ENCODE results near the gene P4HA3.

P4HA3 gene

GRCh38 chr11:74316772-74317505, 5.5 kb upstream of the P4HA3 start:
- DNase-seq = no peak

GRCh38 chr11:74312326-74312725, 886 bp upstream of the P4HA3 start:
- DNase-seq = no peak

- no peak for DNase-seq
These were observed 583 bp downstream of the P4HA3 start for GRCh38 chr11:74310857-74311256.

- no peak for DNase-seq
These were observed 4.0 kb downstream of the P4HA3 start for GRCh38 chr11:74307434-74307833.

GRCh38 chr11:74306435-74307175, 4.8 kb downstream of the P4HA3 start:
- DNase-seq = no peak

DNA sequence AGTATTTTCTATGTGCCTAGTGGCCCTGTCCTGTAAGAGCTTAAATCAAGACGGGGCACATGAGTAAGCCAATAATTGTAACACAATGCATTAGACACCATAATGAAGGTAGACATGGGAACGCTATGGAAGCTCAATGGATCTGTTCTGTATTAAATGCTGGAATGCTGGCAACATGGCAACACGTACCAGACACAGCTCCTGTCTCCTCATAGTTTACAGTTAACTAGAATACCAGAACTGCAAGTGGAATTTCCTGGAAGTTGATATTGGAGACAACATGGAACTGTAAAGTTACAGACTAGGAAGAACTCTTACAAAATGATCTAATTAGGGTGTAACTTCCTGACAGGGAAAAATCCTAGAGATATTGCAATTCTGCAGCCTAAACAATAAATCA, 12.4 kb downstream of the P4HA3 start:
- DNase-seq = no peak

DNA sequence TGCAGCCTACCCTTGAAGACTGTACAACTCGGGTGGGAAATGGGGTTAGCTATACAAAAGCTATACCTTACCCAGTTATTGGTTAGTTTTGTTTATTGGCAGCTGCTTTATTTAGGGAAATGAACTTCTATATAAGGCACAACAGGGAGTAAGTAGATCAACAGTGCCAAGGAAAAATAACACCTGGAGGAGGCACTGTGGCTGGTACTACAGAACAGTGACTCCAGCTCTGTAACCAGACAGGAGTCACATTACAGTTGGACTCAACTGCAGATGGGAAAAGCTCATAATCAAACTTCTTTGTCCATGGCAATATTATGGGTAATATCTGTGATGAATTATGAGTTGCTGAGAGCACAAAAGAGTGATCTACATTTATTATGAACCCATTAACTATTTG, 14.0 kb downstream of the P4HA3 start:
- no peak for DNase-seq

DNA sequence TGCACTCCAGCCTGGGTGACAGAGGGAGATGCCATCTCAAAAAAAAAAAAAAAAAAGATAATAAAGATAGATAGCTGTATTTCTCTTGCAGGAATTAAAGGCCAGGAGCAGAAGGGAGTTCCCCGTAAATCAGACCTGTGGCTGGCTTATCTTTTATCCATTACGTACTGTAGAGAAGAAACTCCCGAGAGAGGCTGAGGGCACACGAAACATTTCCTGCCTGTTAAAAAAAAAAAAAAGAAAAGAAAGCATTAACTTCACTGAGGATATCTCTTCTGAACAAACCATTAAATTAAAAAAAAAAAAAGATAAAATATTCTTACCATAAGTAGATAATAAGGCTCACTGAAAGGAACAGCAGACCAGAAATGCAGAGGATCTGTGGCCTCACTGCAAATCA, 22.5 kb downstream of the P4HA3 start:
- DNase-seq = no peak

DNA sequence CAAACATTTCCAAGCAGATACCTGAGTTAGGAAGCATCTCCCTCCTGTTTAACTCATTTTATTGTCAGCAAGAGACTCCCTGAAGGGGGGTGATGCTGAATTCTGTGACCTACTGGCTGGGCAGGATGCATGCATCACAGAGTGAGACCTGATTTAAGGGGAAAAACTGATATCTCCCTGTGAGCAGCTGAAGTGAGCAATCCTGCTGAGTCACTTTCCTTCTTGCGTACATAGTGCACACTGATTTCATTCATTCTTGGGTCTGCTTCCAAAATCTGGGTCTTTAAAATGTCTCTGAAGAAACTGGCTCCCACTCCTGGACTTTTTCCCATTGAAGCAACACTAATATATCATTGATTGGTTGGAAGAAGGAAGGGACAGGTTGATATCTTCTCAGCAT, 23.3 kb downstream of the P4HA3 start:
- no peak for DNase-seq

GRCh38 chr11:74284466-74284865, 27.0 kb downstream of the P4HA3 start:
- no peak for DNase-seq

- DNase-seq = no peak
These were observed 27.8 kb downstream of the P4HA3 start for GRCh38 chr11:74283580-74284180.

- DNase-seq = no peak
These were observed 28.5 kb downstream of the P4HA3 start for GRCh38 chr11:74282914-74283371.

GRCh38 chr11:74282421-74282820, 29.0 kb downstream of the P4HA3 start:
- no peak for DNase-seq

- DNase-seq = no peak
These were observed 30.9 kb downstream of the P4HA3 start for GRCh38 chr11:74280494-74280893.

DNA sequence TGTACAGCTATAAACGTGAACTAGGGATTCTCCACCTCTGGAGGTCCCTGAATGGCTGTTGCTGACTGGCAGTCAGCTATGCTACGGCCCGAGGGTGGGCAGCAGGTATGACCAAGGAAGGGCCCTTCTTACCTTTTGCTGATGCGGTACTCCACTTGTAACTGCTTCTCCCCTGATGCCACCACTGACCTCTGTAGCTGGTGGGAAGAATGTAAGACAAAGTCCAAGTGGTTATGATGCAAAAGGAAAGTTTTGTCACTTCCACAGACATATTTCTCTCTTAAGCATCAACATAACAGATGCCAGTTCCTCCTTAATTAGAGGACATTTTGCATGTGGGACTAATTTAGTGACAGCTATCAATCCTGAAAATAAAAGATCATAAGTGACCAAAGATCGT, 32.2 kb downstream of the P4HA3 start:
- no peak for DNase-seq

GRCh38 chr11:74278721-74279161, 32.7 kb downstream of the P4HA3 start:
- DNase-seq = no peak

- no peak for DNase-seq
These were observed 33.3 kb downstream of the P4HA3 start for GRCh38 chr11:74278103-74278502.

GRCh38 chr11:74276581-74276980, 34.9 kb downstream of the P4HA3 start:
- DNase-seq = no peak

DNA sequence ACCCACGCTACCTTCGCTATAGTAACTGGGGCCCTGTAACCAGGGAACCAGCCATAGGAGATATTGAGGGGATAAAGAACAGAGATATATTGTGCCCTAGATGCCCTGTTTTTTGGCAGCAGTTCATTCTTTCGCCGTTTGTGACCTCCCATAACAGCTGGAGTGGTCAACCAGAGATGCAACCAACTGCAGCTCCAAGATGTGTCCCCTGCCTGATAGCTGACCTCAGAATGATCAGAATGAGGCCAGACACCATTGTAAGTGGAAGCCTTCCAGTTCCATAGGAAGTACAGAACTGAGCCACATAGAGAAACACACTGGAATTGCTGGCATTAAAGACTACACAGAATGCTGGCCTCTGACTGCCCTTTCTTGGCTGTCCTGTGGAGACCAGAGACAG, 39.2 kb downstream of the P4HA3 start:
- DNase-seq = no peak

GRCh38 chr11:74269161-74269811, 42.2 kb downstream of the P4HA3 start:
- no peak for DNase-seq

DNA sequence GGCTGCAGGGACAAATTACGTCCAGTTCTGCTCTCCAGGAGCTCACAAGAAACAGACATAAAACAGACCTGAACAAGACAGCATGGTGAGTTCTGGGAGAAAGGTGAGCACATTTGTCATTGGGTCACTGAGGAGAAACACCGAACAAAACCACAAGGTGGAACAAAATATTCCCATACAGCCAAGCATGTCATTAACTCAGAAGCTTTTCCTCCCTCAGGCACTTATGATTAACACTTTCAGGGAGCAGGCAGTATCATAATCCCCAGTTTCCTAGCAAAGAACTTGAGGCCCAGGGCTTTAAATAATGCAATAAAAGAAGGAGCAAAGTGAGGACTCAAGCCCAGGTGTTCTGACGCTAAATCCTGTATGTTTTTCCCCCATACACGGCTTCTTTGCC, 43.0 kb downstream of the P4HA3 start:
- no peak for DNase-seq

DNA sequence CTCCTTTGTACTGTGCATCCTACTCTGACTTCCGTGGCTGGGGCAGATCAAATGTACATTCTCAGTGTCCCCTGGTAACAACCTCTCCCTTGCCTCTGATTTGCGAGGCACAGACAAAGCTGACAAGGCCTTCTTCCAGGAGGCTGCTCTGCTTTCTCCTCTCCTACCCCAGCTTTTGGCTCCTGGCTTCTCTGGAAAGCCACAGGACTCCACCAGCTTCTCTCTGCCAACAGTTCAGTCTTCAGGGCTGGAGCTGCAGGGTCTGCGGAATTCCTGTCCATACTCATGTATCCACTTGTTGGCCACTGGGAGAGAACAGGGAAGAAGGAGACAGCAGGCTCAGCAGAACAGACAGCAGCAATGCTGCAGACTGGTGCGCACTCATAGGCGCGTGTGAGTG, 44.4 kb downstream of the P4HA3 start:
- no peak for DNase-seq

DNA sequence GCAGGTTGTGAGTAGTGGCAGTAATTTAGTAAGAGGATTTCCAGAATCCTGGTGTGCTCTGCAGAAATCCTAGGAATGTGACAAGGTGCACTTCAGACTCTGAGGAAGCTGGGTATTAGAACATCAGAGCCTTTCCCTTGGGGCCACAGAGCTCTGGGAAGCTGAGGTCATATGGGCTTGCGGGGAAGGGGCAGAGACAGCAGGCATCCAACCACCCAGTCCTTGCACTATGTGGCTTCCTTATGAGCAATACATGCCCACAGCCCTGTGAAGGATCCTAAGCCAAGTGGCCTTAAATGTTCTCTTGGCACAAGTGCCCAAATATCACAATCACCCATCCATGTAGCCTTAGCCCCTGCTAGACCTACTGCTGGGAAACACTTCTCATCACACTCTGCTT, 46.2 kb downstream of the P4HA3 start:
- no peak for DNase-seq

DNA sequence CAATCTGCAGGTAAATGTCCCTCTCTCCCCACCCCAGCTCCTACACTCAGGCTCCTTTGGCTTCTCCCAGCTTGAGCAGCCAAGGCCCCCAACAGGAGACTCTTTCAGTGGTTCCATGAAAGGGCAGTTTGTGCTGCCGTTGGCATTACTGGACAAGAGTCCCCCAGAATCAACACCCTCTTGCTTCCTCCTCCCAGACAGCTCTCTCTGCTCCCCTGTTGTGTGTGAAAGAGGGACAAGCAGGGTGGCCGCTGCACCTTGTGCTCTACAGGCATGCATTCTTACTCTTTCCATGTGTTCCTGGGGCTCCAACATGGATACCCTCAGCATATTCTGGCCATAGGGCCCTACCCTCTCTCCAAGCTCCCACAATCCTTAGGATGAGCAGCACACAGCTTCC, 48.7 kb downstream of the P4HA3 start:
- no peak for DNase-seq
